ENCODE results near the gene SLC11A1.

DNA sequence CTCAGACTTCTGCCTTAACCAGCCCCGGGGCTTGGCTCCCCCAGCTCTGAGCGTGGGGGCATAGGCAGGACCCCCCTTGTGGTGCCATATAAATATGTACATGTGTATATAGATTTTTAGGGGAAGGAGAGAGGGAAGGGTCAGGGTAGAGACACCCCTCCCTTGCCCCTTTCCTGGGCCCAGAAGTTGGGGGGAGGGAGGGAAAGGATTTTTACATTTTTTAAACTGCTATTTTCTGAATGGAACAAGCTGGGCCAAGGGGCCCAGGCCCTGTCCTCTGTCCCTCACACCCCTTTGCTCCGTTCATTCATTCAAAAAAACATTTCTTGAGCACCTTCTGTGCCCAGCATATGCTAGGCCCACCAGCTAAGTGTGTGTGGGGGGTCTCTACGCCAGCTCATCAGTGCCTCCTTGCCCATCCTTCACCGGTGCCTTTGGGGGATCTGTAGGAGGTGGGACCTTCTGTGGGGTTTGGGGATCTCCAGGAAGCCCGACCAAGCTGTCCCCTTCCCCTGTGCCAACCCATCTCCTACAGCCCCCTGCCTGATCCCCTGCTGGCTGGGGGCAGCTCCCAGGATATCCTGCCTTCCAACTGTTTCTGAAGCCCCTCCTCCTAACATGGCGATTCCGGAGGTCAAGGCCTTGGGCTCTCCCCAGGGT lies 23.1 kb downstream of the SLC11A1 start:
- TF ChIP-seq POLR2AphosphoS5 (IDR thresholded peaks at IDR 0.05; ENCODE audit: low read depth, low read length): no peak
- TF ChIP-seq POLR2A (IDR thresholded peaks at IDR 0.05; ENCODE audit: low read depth, low read length): no peak

Measured in GM12891 (cell line).